ENCODE measurements around the gene GRB2.
A peak's percentile ranks its signal among the peaks of the same experiment; 100 is the strongest.
"Not testable (repeated sequence)": the region's sequence is repeated elsewhere in the genome, so short reads cannot be mapped to it uniquely, and the experiment has no call there.

The GRB2 gene

GRCh38 chr17:75318211-75318610, 87.3 kb downstream of the GRB2 start:
- no peak for DNase-seq (ENCODE audit: low read depth)

GRCh38 chr17:75317671-75318070, 87.8 kb downstream of the GRB2 start:
- no peak for DNase-seq (ENCODE audit: low read depth)

- no peak for DNase-seq (ENCODE audit: low read depth)
Measured at GRCh38 chr17:75316253-75316652, 89.2 kb downstream of the GRB2 start.

- DNase-seq (ENCODE audit: low read depth), result no peak
Measured at GRCh38 chr17:75315541-75316243, 89.8 kb downstream of the GRB2 start.

DNA sequence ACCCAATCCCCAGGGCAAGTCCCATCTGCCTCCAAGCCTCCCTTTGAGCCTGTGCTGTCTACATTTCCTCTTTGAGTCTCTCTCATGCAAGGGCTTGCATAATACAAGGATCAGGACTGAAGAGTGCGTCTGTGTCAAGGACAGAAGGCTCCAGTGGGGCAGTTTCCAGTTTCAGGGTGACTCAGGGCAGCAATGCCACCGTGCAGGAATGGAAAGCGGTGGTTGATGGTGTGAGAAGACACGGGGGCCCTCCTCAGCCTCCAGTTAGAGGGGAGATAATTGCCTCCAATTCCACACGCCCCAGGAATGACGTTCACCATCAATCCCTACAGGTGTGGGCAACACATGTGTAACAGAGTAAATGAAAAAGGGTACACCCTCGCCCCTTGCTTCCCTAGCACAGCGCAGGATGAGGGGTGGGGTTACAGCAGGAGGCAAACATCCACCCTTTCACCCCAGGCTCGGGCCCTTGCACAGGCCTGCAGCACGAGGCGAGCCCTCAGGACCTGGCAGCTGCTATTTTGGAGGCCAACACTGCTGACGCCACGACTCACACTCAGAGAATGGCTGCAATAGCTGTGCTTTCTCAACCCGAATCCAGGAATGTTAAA, 91.4 kb downstream of the GRB2 start:
- no peak for DNase-seq (ENCODE audit: low read depth)

DNA sequence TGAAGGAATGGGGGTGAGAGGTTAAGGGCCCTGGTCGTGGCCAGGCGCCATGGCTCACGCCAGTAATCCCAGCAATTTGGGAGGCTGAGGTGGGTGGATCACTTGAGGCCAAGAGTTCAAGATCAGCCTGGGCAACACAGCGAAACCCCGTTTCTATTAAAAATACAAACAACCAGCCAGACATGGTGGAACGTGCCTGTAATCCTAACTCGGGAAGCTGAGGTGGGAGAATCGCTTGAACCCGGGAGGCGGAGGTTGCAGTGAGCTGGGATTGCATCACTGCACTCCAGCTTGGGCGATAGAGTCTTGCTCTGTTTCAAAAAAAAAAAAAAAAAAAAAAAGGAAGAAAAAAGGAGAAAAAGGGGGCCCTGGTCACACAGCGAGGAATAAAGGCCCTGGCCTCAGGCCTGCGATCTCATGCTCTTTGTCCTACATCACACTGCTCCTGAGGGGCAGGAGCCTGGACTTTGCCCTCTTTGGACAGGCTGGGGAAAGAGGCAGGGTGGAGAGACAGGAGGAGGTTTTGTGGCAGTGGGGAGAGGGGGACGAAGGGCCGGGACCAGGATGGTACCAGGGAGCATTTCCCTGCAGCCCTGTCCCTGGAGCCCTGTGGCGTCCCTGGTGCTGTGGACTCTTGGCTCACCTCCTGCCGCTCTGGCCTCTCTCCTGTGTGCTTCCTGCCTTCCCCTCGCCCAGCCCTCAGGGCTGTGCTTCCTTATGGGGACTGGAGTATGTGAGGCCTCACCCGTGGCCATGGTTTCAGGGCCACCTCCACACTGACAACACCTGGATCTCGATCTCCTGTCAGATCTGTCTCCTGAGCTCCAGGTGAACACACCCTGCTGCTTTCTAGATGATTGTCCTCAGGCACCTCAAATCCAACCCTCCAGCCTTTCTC, 96.5 kb downstream of the GRB2 start:
- no peak for DNase-seq (ENCODE audit: low read depth)

DNA sequence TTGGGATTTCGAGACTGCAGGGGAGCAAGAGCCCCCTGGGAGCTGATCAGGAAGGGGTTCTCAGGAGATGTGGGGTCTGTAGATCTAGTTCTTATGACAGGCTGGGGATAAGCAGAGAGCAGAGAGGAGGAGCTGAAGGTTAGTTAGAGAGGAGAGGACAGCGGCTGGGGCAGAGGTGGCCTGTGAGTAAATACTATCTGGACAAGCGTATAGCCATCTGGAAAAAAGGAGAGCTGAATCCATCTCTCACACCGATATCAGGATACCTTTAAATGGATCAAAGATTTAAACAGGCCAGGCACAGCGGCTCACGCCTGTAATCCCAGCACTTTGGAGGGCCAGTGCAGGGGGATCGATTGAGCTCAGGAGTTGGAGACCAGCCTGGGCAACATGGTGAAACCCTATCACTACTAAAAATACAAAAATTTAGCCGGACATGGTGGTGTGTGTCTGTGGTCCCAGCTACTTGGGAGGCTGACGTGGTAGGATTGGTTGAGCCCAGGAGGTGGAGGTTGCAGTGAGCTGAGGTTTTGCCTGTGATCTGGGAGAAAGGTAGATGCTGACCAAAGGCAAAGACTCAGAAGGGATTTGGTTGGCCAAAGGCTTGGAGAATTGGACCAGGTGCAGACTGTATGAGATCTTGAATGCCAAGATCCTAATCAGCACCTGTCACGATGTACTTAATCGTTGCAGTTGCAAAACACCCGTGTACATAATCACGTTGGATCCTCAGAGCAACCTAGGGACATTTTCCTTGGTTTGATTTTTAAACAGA, 97.3 kb downstream of the GRB2 start:
- DNase-seq (ENCODE audit: low read depth), result no peak

DNA sequence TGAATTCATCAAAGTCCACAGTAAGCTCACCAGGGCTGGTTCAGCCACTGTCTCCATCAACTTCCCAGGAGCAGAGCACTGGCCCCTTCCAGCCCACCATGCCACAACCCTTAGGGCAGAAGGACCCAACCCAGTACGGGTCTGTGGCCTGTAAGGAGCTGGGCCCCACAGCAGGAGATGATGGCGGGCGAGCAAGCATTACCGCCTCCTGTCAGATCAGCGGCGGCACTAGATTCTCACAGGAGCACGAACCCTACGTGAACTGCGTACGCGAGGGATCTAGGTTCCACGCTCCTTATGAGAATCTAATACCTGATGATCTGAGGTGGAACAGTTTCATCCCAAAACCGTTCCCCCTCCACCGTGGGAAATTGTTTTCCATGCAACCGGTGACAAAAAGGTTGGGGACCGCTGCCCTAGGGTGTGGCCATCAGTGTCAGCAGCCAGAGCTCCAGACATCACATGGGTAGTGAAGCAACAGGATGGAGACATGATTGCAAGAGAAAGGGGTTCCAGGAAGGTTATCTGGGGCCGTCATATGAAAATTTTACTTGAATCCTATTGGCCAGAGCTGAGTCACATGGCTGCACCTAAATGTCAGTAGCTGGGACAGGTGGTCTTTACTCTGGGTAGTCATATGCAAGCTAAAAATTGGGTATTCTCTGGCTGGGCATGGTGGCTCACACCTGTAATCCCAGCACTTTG, 103.8 kb downstream of the GRB2 start:
- DNase-seq (ENCODE audit: low read depth), result no peak

- DNase-seq (ENCODE audit: low read depth), result no peak
Measured at GRCh38 chr17:75301049-75301448, 104.4 kb downstream of the GRB2 start.

- no peak for DNase-seq (ENCODE audit: low read depth)
Measured at GRCh38 chr17:75300280-75300679, 105.2 kb downstream of the GRB2 start.

DNA sequence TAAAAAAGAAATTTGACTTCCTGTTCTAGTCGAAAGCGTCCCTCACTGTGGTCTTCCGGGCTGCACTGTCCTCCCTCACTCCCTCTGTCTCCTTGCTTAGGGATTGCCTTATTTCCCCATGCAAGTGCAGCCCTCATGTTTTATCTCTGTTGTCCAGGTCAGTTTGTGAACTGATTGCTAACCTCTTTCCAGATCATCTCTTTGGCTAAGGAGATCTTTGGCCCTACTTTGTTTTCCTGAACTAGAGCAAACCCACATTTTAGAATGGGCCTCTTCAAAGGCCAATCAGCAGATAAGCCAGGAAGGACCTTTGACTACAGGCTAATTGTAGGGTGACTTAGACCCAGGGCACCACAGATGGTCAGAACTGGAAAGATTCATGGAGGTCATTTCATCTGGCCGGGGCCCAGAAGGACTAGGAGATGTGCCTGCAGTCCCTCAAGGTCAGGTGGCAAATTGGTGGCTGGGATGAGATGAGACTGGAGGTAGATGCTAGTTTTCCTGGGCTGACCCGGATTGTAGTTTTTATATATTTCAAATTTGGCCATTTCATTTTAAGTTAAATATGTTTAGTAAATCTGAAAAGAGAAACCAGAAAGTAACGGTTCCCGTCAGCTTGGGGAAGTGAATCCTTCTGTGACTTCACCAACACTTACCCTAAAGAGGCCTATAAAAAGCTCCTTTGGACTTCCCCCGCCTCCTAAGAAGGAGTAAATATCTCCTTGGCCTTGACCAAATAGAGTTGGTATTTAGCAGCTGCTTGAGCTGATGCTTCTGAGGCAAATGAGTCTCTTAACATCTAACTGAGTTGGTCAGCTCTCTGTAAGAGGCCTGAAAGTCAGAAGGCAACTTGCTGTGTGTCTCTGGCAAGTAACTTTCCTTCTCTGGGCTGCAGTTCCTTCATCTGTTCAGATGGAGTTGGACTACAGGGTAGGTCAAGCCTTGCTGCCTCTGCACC, 110.0 kb downstream of the GRB2 start:
- no peak for DNase-seq (ENCODE audit: low read depth)

DNA sequence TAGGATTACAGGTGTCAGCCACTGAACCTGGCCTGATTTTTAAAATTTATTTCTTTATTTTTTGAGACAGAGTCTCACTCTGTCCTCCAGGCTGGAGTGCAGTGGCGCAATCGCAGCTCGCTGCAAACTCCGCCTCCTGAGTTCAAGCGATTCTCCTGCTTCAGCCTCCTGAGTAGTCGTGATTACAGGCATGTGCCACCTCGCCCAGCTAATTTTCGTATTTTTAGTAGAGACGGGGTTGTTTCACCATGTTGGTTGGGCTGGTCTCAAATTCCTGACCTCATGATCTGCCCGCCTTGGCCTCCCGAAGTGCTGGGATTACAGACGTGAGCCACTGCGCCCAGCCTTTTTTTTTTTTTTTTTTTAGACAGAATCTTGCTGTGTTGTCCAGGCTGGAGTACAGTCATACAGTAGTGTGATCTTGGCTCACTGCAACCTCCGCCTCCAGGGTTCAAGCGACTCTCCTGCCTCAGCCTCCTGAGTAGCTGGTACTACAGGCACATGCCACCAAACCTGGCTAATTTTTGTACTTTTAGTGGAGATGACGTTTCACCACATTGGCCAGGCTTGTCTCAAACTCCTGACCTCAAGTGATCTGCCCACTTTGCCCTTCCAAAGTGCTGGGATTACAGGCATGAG, 112.5 kb downstream of the GRB2 start:
- not testable (repeated sequence) for DNase-seq (ENCODE audit: low read depth)

- DNase-seq (ENCODE audit: low read depth), result no peak
Measured at GRCh38 chr17:75289832-75290337, 115.6 kb downstream of the GRB2 start.

- DNase-seq (ENCODE audit: low read depth), result peak; percentile 97
Measured at GRCh38 chr17:75289115-75289831, 116.2 kb downstream of the GRB2 start, which contains the start of gene SLC25A19. TSS of gene SLC25A19 (minus strand) at chr17:75289433. CDS start at chr17:75286764, 2,669 bp downstream.

DNA sequence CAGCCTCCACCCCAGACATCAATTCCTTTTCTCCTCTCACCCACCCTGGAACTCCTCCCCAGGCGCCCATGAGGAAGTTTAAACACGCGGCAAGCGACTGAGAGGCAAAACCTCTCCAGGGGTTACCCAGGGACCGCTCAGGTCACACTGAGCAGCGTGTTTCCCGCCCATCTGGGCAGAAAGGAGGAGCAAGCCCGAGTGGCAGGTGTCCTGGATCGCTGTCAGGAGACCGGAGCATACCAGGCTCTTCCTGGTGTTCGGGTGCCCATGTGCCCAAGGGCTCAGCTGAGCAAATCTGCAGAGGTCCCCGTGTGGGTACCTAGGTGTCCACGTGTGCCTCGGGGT, 116.7 kb downstream of the GRB2 start:
- DNase-seq (ENCODE audit: low read depth), result no peak

DNA sequence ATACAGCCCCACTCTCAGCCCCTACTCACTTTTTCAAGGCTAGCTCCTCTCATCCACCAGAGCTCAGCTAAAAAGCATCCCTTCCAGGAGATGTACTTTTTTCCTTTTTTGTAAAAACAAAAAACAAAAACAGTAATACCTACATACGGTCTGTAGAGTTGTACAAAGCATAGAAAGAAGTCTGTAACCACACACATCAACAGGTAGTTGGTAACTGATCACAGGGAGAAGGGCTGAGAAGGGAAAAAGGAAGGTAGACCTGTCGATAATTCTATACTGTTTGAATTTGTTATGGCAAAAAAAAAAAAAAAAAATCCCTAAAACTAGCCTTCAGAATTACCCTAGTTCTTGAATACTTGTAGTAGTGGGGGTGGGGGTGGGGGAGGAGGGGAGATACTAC, 117.1 kb downstream of the GRB2 start:
- DNase-seq (ENCODE audit: low read depth), result no peak

DNA sequence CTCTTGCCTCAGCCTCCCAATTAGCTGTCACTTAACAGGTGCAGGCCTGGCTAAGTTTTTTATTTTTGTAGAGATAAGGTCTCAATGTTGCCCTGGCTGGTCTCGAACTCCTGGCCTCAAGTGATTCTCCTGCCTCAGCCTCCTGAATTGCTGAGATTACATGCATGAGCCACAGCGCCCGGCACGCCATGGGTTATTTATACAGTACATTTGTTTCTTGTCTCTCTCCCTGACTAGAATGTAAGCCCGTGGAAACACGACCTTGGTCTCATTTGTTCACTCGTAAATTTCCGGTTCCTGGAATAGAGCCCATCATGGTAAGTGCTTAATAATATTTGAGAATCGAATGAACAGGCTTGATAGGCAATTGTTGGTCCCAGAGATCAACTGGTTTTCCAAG, 118.3 kb downstream of the GRB2 start:
- no peak for DNase-seq (ENCODE audit: low read depth)

GRCh38 chr17:75285123-75285522, 120.4 kb downstream of the GRB2 start:
- no peak for DNase-seq (ENCODE audit: low read depth)

DNA sequence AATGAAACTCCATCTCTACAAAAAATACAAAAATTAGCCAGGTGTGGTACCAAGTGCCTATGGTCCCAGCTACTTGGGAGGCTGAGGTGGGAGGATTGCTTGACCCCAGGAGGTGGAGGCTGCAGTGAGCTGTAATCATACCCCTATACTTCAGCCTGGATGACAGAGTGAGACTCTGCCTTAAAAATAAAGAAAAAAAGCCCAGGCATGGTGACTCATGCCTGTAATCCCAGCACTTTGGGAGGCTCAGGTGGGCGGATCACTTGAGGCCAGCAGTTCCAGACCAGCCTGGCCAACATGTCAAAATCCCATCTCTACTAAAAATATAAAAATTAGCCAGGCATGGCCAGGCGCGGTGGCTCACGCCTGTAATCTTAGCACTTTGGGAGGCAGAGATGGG, 125.3 kb downstream of the GRB2 start:
- not testable (repeated sequence) for DNase-seq (ENCODE audit: low read depth)
